Measurements from ENCODE around the gene AKR7A3. TPM values are rescaled to one million over a fixed set of nuclear protein-coding genes. Genes with fewer than 3 reads are reported as not detected.

Gene AKR7A3
- total and polyA plus RNA-seq, 9 donors: 0.23 to 3.5 (median 2.0) TPM

- Histone ChIP-seq H3K4me3 (no peak overlapping the region), H3K27ac (no peak overlapping the region), H3K36me3 (no peaks in the 10 kb centered on the region), H3K4me1 (ENCODE audit: insufficient read depth) (no peaks in the 10 kb centered on the region), H3K27me3 (no peaks in the 10 kb centered on the region), H3K9me3 (no peaks in the 10 kb centered on the region)
- intact Hi-C loops (cut with DNase I): no loop called here
- 85 to 91% (median 88%) methylated on average over 5 of the region's 5 CpGs for WGBS, 3 donors
- no peak for DNase-seq
- TF ChIP-seq EP300 (IDR thresholded peaks at IDR 0.05): no peak
- no peak for TF ChIP-seq POLR2A (IDR thresholded peaks at IDR 0.05)
These were observed 41.0 kb upstream of the AKR7A3 start for GRCh38 chr1:19329611-19330010.

- Histone ChIP-seq H3K36me3 (no peaks in the 10 kb centered on the region), H3K4me3 (no peak overlapping the region), H3K9me3 (no peaks in the 10 kb centered on the region), H3K4me1 (ENCODE audit: insufficient read depth) (no peaks in the 10 kb centered on the region), H3K27ac (no peak overlapping the region), H3K27me3 (no peaks in the 10 kb centered on the region)
- intact Hi-C loops (cut with DNase I): no loop called here
- 86 to 88% (median 88%) methylated on average over 13 of the region's 13 CpGs for WGBS, 3 donors
- TF ChIP-seq POLR2A (IDR thresholded peaks at IDR 0.05) (no peak), CTCF (IDR thresholded peaks at IDR 0.05) (no peak), EP300 (IDR thresholded peaks at IDR 0.05) (no peak)
- DNase-seq: no peak
These were observed 40.6 kb upstream of the AKR7A3 start for GRCh38 chr1:19329188-19329587.

- Histone ChIP-seq H3K27me3 (no peaks in the 10 kb centered on the region), H3K9me3 (no peaks in the 10 kb centered on the region), H3K27ac (no peak overlapping the region), H3K4me1 (ENCODE audit: insufficient read depth) (no peaks in the 10 kb centered on the region), H3K36me3 (no peaks in the 10 kb centered on the region), H3K4me3 (no peak overlapping the region)
- 90 to 95% (median 90%) methylated on average over 18 of the region's 18 CpGs for WGBS, 3 donors
- TF ChIP-seq CTCF (IDR thresholded peaks at IDR 0.05) (no peak), POLR2A (IDR thresholded peaks at IDR 0.05) (no peak), EP300 (IDR thresholded peaks at IDR 0.05) (no peak)
- intact Hi-C loops (cut with DNase I): no loop called here
- DNase-seq: peak in 1 of 5 donors; percentile 11
These were observed 39.9 kb upstream of the AKR7A3 start for GRCh38 chr1:19328486-19328885.

- Histone ChIP-seq H3K4me3 (no peak overlapping the region), H3K9me3 (no peaks in the 10 kb centered on the region), H3K27ac (no peak overlapping the region), H3K4me1 (ENCODE audit: insufficient read depth) (no peaks in the 10 kb centered on the region), H3K36me3 (no peaks in the 10 kb centered on the region), H3K27me3 (no peaks in the 10 kb centered on the region)
- TF ChIP-seq POLR2A (IDR thresholded peaks at IDR 0.05) (no peak), EP300 (IDR thresholded peaks at IDR 0.05) (no peak), CTCF (IDR thresholded peaks at IDR 0.05) (no peak)
- WGBS, 3 donors: 88 to 90% (median 89%) methylated on average over 9 of the region's 9 CpGs
- no peak for DNase-seq
- intact Hi-C loops (cut with DNase I): no loop called here
These were observed 39.2 kb upstream of the AKR7A3 start for GRCh38 chr1:19327736-19328135.

GRCh38 chr1:19327301-19327700, 38.7 kb upstream of the AKR7A3 start:
- intact Hi-C loops (cut with DNase I): no loop called here
- H3K27ac ChIP-seq: no peak overlapping the region
- no peak for DNase-seq
- no peak for TF ChIP-seq POLR2A (IDR thresholded peaks at IDR 0.05)
- TF ChIP-seq EP300 (IDR thresholded peaks at IDR 0.05): no peak
- no peak for TF ChIP-seq CTCF (IDR thresholded peaks at IDR 0.05)
- no peaks in the 10 kb centered on the region for H3K4me1 ChIP-seq (ENCODE audit: insufficient read depth)
- H3K4me3 ChIP-seq: no peak overlapping the region
- 84 to 89% (median 88%) methylated on average over 16 of the region's 16 CpGs for WGBS, 3 donors
- H3K9me3 ChIP-seq: no peaks in the 10 kb centered on the region
- no peaks in the 10 kb centered on the region for H3K36me3 ChIP-seq
- no peaks in the 10 kb centered on the region for H3K27me3 ChIP-seq

Data from ovary (tissue), 9 donors.